PC-3 (cell line): ENCODE measurements around the gene ITLN2. TPM values are rescaled to one million over a fixed set of nuclear protein-coding genes. Genes with fewer than 3 reads are reported as not detected.
"Not testable (repeated sequence)": the region's sequence is repeated elsewhere in the genome, so short reads cannot be mapped to it uniquely, and the experiment has no call there.

Source experiments
- ATAC-seq: fragments of 200-7000 bp; cut with Tn5 transposase; 2 replicates; pipeline ENCODE4 v1.9.1; 2020; ENCODE audit warnings: mild to moderate bottlenecking, moderate library complexity
- BruUV-seq: library from RNA; stranded (reverse); fragments of 400-500 nt; replicated peaks from 2 replicates; lab custom pipeline; 2021; lab: Mats Ljungman, UMichigan
- CTCF ChIA-PET: fragments of 300-600 bp; sonication (Branson Sonifier 250); formaldehyde crosslinking; loops from one replicate; lab custom pipeline; 2022; ENCODE audit warnings: antibody characterized with exemption; lab: Charles Lee
- POLR2A ChIA-PET: fragments of 300-600 bp; sonication (Branson Sonifier 250); formaldehyde crosslinking; loops from one replicate; lab custom pipeline; 2022; ENCODE audit warnings: antibody characterized with exemption; ENCODE audit not compliant: unreplicated experiment; lab: Charles Lee
- DNase-seq: peaks from one replicate; pipeline ENCODE4 v3.0.0-alpha.2; 2015
- H2AFZ ChIP-seq: fragments of 300-600 bp; sonication (generic); 2 replicates; pipeline ENCODE4 v1.6.0; 2016; ENCODE audit warnings: antibody characterized with exemption, low read length
- H3F3A ChIP-seq: fragments of 300-600 bp; sonication (generic); one replicate; pipeline ENCODE4 v1.6.0; 2017; ENCODE audit warnings: antibody characterized with exemption, low read length, control low read depth, mild to moderate bottlenecking; ENCODE audit not compliant: unreplicated experiment
- H3K27ac ChIP-seq: fragments of 300-600 bp; sonication (generic); 2 replicates; pipeline ENCODE4 v1.5.1; 2016; ENCODE audit warnings: mild to moderate bottlenecking, low read length
- H3K27me3 ChIP-seq: fragments of 300-600 bp; sonication (generic); 2 replicates; pipeline ENCODE4 v1.6.1; 2016; ENCODE audit warnings: low read length, mixed read lengths
- H3K36me3 ChIP-seq: fragments of 300-600 bp; sonication (generic); 2 replicates; pipeline ENCODE4 v1.6.1; 2016; ENCODE audit warnings: low read depth, mixed run types, low read length, mixed read lengths
- H3K4me1 ChIP-seq: fragments of 300-600 bp; sonication (generic); 2 replicates; pipeline ENCODE4 v1.5.1; 2016; ENCODE audit warnings: low read length; ENCODE audit not compliant: insufficient read depth
- H3K4me2 ChIP-seq: fragments of 300-600 bp; sonication (generic); 2 replicates; pipeline ENCODE4 v1.6.0; 2016; ENCODE audit warnings: low read length
- H3K4me3 ChIP-seq: fragments of 300-600 bp; sonication (generic); 2 replicates; pipeline ENCODE4 v1.5.1; 2016; ENCODE audit warnings: mild to moderate bottlenecking, low read length, mixed read lengths
- H3K79me2 ChIP-seq: fragments of 300-600 bp; sonication (generic); 2 replicates; pipeline ENCODE4 v1.6.1; 2017; ENCODE audit warnings: low read length, mixed read lengths
- H3K9ac ChIP-seq: fragments of 300-600 bp; sonication (generic); 2 replicates; pipeline ENCODE4 v1.6.0; 2016; ENCODE audit warnings: mild to moderate bottlenecking, low read length
- H3K9me2 ChIP-seq: fragments of 300-600 bp; sonication (generic); replicated peaks from 2 replicates; pipeline ENCODE4 v1.6.1; 2016; ENCODE audit warnings: mixed run types, low read length, mixed read lengths
- H3K9me3 ChIP-seq: fragments of 300-600 bp; sonication (generic); 2 replicates; pipeline ENCODE4 v1.6.1; 2016; ENCODE audit warnings: low read length, mixed read lengths
- H4K20me1 ChIP-seq: fragments of 300-600 bp; sonication (generic); 2 replicates; pipeline ENCODE4 v1.6.1; 2016; ENCODE audit warnings: low read length, mixed read lengths
- CTCF ChIP-seq: fragments of 300-600 bp; sonication (generic); conservative IDR thresholded peaks from 2 replicates; pipeline ENCODE4 v1.5.1; 2017; ENCODE audit warnings: antibody characterized with exemption, low read depth, mild to moderate bottlenecking, low read length
- EZH2 ChIP-seq: fragments of 300-600 bp; sonication (generic); IDR thresholded peaks from one replicate; pipeline ENCODE4 v1.6.1; 2017; ENCODE audit warnings: antibody characterized with exemption, mild to moderate bottlenecking, low read length; ENCODE audit not compliant: unreplicated experiment
- EZH2phosphoT487 ChIP-seq: fragments of 300-600 bp; sonication (generic); IDR thresholded peaks from 2 replicates; pipeline ENCODE4 v1.6.1; 2018; ENCODE audit warnings: mild to moderate bottlenecking, antibody characterized with exemption, low read length, borderline replicate concordance
- intact Hi-C: fragments of 100-400 bp; cut with micrococcal nuclease; formaldehyde crosslinking; loops from 2 replicates; pipeline ENCODE4 v1.9.0; 2023
- total RNA-seq: library from RNA; depleted of rRNA; stranded (reverse); fragments of >200 nt; gene quantifications from 2 replicates; pipeline ENCODE4 v1.2.3, GENCODE V29; 2014

Gene ITLN2
- total RNA-seq, 1 experiment from 2014 or later, result not detected

DNA sequence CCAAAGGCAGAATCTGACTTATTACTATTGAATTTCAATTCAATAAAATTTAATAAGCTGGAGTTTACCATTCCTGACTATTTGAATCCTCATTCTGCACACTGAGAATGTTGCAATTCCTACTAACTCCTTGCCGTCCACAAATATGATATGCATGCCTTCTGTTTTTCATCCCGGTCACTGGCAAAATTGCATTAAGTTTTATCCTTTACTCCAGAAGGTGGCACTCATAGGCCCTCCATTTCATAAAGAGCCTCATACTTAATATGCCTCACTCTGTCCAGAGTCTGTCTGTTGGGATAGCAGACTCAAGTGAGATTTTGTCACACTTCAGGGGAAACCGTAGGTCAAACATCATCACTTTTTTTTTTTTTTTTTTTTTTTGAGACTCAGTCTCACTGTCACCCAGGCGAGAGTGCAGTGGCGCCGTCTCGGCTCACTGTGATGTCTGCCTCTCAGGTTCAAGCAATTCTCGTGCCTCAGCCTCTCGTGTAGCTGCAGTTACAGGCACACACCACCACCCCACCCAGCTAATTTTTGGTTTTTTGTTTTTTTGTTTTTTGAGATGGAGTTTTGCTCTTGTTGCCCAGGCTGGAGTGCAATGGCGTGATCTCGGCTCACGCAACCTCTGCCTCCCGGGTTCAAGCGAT is 39.1 kb upstream of the ITLN2 start:
- ChIA-PET POLR2A (no interaction called here), CTCF (interaction anchor here (0.7 kb wide), 1 partner anchor 41 kb away, joined by 5 read pairs; no protein-coding TSS in a partner anchor)
- no TSS peak for BruUV-seq
- Histone ChIP-seq H3K27me3 (no peaks in the 10 kb centered on the region), H3K4me1 (peaks cover 42% of the 10 kb centered on the region), H3K4me2 (no peak overlapping the region), H3F3A (peaks cover 18% of the 10 kb centered on the region), H3K79me2 (no peaks in the 10 kb centered on the region), H4K20me1 (no peaks in the 10 kb centered on the region), H3K36me3 (peaks cover 16% of the 10 kb centered on the region; the same call in 1 of the 2 replicates), H3K9me2 (no peaks in the 10 kb centered on the region), H3K9me3 (no peaks in the 10 kb centered on the region), H2AFZ (no peak overlapping the region), H3K9ac (no peak overlapping the region), H3K27ac (no peak overlapping the region), H3K4me3 (no peak overlapping the region)
- intact Hi-C loops, result loop anchor here (1.0 kb wide), 3 partner anchors 52 to 147 kb away; partner anchors contain the start of gene USF1
- TF ChIP-seq CTCF (peak; percentile 70), EZH2phosphoT487 (no peak), EZH2 (no peak)
- ATAC-seq (peak; percentile 41), DNase-seq (peak; percentile 78)

DNA sequence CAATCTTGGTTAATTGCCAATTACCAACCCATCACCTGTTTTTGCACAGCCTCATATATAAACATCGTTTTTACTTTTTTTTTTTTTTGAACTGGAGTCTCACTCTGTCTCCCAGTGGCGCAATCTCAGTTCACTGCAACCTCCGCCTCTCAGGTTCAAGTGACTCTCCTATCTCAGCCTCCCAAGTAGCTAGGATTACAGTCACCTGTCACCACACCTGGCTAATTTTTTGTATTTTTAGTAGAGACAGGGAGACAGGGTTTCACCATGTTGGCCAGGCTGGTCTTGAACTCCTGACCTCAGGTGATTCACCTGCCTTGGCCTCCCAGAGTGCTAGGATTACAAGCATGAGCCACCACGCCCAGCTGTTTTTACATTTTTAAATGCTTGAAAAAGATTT is 37.4 kb upstream of the ITLN2 start:
- H3K27ac ChIP-seq, H3K36me3 ChIP-seq, BruUV-seq, H3K4me2 ChIP-seq, H3K9me2 ChIP-seq, ATAC-seq, H2AFZ ChIP-seq, H3K9me3 ChIP-seq, H4K20me1 ChIP-seq, H3K79me2 ChIP-seq, H3K27me3 ChIP-seq, H3K9ac ChIP-seq, H3K4me3 ChIP-seq, POLR2A ChIA-PET, DNase-seq, intact Hi-C loops: not testable (repeated sequence)
- CTCF ChIA-PET, result interaction anchor here (0.7 kb wide), 1 partner anchor 20 kb away, joined by 3 read pairs; no protein-coding TSS in a partner anchor
- Histone ChIP-seq H3K4me1 (peaks cover 35% of the 10 kb centered on the region), H3F3A (peaks cover 15% of the 10 kb centered on the region)

GRCh38 chr1:160987359-160988050 is 32.9 kb upstream of the ITLN2 start:
- ChIA-PET POLR2A (interaction anchor here (0.6 kb wide), 2 partner anchors 10 to 214 kb away, joined by 3 to 4 read pairs; partner anchors contain the start of gene NDUFS2), CTCF (no interaction called here)
- no TSS peak for BruUV-seq
- intact Hi-C loops, result no loop called here
- no peaks in the 10 kb centered on the region for H3K36me3 ChIP-seq
- no peak overlapping the region for H3K4me3 ChIP-seq
- H2AFZ ChIP-seq, result no peak overlapping the region
- H3K9me2 ChIP-seq, result no peaks in the 10 kb centered on the region
- H4K20me1 ChIP-seq, result no peaks in the 10 kb centered on the region
- peaks cover 9% of the 10 kb centered on the region; the same call in 1 of the 2 replicates for H3K4me1 ChIP-seq
- no peak overlapping the region for H3K4me2 ChIP-seq
- H3K27me3 ChIP-seq, result no peaks in the 10 kb centered on the region
- H3K27ac ChIP-seq, result no peak overlapping the region
- H3K79me2 ChIP-seq, result no peaks in the 10 kb centered on the region
- DNase-seq (no peak), ATAC-seq (no peak)
- H3K9me3 ChIP-seq, result no peaks in the 10 kb centered on the region
- no peak overlapping the region for H3K9ac ChIP-seq
- TF ChIP-seq EZH2phosphoT487, result no peak
- no peak for TF ChIP-seq EZH2
- no peak for TF ChIP-seq CTCF
- no peaks in the 10 kb centered on the region for H3F3A ChIP-seq
